Stimulated activated CD8-positive, alpha-beta memory T cell treated with anti-CD3 and anti-CD28 coated beads, Interleukin-7, amount 100 ng/mL, for 48 hours (primary cell): ENCODE measurements around the gene NUP214.
"Not testable (repeated sequence)": the region's sequence is repeated elsewhere in the genome, so short reads cannot be mapped to it uniquely, and the experiment has no call there.

Experiments
- DNase-seq, 2 donors: peaks; one replicate each; pipeline ENCODE4 v3.0.0-alpha.2; 2020; ENCODE audit warnings: low read depth in 1 of 2; ENCODE audit errors: extremely low read depth in 1 of 2

The NUP214 gene

GRCh38 chr9:131115360-131115742 is 10.0 kb upstream of the NUP214 start:
- not testable (repeated sequence) for DNase-seq

DNA sequence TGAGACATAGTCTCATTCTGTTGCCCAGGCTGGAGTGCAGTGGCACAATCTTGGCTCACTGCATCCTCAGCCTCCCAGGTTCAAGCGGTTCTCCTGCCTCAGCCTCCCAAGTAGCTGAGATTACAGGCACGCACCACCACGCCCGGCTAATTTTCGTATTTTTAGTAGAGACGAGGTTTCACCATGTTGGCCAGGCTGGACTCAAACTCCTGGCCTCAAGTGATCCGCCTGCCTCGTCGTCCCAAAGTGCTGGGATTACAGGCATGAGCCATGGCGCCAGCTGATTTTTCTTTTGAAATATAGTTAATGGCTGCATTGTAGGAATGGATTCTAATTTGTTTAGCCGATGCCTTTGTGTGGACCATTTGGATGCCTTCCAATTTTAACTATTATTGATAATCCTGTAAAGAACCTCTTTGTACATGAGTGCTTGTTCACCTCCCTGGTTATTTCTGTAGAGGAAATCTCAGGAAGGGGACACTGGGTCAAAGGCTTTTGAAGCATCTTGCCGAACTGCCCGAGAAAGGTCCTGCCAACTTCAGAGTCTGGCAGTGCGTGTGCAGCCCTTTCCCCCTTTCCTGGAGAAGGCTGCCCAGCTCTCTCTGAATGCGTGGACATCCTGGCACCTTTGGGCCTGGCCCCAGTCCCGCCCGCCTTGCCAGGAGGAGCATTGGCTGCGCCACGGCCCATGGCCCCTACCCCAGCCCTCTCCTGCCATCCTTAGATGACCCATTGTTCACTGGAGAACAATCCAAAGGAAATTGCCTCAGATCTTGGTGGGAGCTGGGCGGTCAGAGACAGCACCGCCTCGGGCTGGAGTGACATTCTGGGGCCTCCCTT is 8.9 kb upstream of the NUP214 start:
- no peak for DNase-seq

- DNase-seq = no peak
These were observed 8.1 kb upstream of the NUP214 start for GRCh38 chr9:131117121-131117761.

DNA sequence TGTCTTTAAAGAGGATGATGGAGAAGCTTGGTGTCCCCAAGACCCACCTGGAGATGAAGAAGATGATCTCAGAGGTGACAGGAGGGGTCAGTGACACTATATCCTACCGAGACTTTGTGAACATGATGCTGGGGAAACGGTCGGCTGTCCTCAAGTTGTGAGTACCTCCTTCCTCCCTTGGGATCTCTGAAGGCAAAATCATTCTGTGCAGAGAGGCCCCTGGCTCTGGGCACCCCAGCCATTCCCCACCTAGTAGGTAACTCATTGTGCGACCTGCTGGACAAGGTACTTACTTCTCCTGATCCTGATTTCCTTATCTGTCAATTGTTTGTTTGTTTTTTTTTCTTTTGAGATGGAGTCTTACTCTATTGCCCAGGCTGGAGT is 7.6 kb upstream of the NUP214 start:
- no peak for DNase-seq

DNA sequence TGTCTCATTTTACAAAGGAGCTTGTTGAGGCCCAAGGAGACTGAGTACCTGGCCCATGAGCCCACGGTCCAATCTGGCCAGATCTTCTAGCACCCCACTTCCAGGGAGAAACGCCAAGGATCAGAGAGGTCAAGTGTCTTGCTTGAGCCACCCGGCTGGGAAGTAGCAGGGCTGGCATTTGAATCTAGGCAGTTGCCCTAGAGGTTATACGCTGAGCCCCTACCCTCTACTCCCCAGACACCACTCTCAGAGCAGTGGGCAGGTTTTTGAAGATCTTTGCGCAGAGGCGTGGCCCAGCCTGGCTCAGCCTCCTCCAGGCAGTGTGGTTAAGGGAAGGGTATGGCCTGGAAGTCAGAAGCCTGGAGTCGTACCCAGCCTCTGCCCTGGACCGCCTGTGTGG is 5.8 kb upstream of the NUP214 start:
- DNase-seq = no peak

- no peak for DNase-seq
These were observed 4.7 kb upstream of the NUP214 start for GRCh38 chr9:131120620-131121228.

- no peak for DNase-seq
These were observed 4.0 kb upstream of the NUP214 start for GRCh38 chr9:131121346-131121745.

DNA sequence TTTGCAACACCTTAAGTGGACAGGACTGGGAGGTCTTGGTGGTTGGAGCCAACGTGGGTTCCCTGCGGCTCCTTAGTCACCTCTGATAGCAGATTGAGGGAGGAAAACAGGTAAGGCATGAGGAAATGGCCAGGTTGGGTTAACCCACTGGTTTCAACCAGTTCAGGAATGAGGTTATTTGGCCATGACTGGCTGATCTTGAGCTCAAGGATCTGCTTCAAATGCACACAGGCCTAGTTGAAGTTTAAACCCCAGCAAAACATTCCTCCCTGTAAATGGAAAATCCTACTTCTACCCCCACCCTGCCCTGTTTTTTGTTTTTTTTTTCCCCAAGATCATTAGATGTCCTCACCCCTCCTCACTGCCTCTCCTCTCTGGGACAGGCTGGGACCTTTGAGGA is 3.2 kb upstream of the NUP214 start:
- no peak for DNase-seq

GRCh38 chr9:131125038-131125287 is 423 bp upstream of the NUP214 start:
- DNase-seq = no peak

DNA sequence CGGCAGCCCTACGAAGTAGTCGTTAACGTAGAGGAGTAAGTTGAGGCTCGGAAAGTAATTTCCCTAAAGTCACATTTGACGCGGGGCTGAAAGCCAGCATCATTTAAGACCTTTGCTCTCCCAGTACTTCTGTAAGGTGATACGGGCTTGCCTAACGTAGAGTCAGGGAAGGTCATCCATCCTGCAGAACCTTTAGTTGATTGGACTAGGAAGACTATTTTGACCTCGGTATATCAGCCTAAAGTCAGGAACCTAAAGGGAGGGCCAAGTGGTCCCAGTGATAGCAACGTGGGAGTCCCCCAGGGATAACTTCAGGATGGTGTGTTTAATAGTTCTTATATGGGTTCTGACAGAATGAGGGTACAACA is 657 bp downstream of the NUP214 start:
- DNase-seq = no peak

GRCh38 chr9:131129183-131129582 is 3.8 kb downstream of the NUP214 start:
- DNase-seq = no peak

GRCh38 chr9:131138676-131139075 is 13.3 kb downstream of the NUP214 start:
- no peak for DNase-seq

- no peak for DNase-seq
These were observed 14.7 kb downstream of the NUP214 start for GRCh38 chr9:131140112-131140511.

- no peak for DNase-seq
These were observed 15.2 kb downstream of the NUP214 start for GRCh38 chr9:131140550-131140949.

- DNase-seq = no peak
These were observed 16.8 kb downstream of the NUP214 start for GRCh38 chr9:131142160-131142559.

DNA sequence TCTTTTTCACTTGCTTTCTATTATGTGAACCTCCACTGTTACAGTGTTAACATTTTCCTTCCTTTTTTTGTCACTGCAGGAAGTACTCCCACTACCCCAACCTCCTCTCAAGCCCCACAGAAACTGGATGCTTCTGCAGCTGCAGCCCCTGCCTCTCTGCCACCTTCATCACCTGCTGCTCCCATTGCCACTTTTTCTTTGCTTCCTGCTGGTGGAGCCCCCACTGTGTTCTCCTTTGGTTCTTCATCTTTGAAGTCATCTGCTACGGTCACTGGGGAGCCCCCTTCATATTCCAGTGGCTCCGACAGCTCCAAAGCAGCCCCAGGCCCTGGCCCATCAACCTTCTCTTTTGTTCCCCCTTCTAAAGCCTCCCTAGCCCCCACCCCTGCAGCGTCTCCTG is 18.8 kb downstream of the NUP214 start:
- no peak for DNase-seq

DNA sequence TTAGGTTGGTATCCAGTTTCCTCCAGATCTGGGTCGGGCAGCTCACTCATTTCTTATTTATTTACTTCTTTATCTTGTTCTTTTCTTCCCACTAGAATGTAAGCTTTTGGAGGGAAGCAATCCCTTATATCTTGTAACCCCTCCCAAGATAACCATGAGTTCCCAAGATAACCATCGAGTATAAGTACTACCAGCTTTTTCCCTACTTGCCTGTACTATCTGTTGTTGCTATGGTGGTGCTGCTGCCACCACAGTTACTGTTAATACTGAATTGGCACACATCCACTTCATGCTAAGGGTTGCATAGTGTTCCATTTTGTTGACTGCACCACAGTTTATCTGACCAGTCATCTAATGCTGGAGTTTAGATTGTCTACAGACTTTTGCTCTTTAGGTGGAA is 19.9 kb downstream of the NUP214 start:
- DNase-seq = no peak

DNA sequence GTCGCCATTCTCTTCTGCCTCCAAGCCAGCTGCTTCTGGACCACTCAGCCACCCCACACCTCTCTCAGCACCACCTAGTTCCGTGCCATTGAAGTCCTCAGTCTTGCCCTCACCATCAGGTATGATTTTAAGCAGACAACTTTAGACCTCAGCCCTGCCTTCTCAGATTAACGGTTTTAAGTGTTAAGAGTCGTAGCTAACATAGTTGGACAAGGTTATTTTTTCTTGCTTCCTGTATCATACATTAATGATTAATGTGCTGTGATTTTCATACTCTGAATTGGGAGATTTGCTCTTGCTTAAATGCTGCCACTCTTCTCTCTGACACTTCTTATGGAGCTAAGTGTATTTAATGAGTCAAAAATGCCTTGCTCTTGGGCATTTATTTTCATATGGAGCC is 20.8 kb downstream of the NUP214 start:
- no peak for DNase-seq

- no peak for DNase-seq
These were observed 22.9 kb downstream of the NUP214 start for GRCh38 chr9:131148276-131148675.

DNA sequence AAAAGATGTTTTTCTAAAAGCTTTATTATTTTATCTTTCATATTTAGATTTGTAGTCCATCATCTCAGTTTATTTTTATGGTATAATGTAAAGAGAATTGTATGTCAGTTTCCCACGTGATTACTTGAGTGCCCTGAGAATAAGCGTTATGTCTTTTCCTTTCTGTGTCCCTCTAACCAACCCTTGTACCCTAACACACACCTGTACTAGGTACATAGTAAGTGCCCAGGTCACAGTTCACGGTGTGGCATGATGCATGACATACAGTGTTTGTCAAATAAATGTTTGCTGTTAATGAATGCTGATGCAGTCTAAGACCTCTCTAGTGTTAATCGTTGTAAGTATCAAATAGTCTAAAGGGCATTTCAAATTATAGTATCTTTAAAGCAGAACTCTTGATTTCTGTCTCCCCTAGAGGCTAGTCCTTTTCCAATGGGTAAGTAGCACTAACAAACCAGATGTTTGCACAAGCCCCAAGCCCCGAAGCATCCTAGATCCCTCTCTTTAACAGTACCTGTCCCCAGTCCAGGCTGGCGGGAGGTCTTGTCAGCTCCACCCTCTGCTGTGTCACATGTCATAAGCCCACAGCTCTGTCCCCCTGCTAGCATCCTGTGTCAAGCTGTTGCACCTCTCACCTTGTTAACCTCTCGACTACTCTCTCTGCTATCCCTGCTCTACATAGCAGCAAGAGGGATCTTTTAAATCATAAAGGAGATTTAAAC is 23.7 kb downstream of the NUP214 start:
- no peak for DNase-seq

GRCh38 chr9:131149688-131150053 is 24.3 kb downstream of the NUP214 start:
- no peak for DNase-seq

DNA sequence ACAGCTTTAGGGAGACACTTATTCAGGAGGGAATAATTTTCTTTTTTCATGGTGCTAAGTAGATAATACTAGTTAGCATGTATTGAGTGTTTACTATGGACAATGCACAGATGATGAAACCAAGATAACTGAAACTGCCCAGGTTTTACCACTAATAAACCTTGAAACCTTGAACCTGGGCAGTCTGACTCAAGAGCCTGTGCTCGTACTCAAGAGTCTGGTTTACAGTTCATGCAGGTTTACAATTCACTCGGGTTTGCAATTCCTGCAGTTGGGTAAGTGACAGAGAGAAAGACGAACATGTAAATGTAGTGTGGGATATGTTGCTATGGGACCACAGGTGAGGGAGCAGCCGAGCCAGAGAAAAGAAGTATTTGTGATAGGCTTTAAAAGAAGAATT is 28.2 kb downstream of the NUP214 start:
- DNase-seq = no peak
